Cortex of kidney (tissue), 1 donor: ENCODE measurements around the gene MFSD6L.

Experiments used
- DNase-seq: peaks from one replicate; lab custom pipeline; 2025; lab: John Stamatoyannopoulos, UW

MFSD6L gene

GRCh38 chr17:8798846-8799569 is at the start of gene MFSD6L:
Gene MFSD6L, minus strand, starts transcription at chr17:8799365. Its CDS starts 245 bp downstream, at chr17:8799120.
- no peak for DNase-seq

GRCh38 chr17:8847891-8848290 is 48.7 kb upstream of the MFSD6L start:
- DNase-seq: no peak

- DNase-seq: no peak
Observed at GRCh38 chr17:8846768-8847211, 47.6 kb upstream of the MFSD6L start.

GRCh38 chr17:8844229-8845218 is 45.4 kb upstream of the MFSD6L start:
- DNase-seq: no peak

GRCh38 chr17:8843344-8843743 is 44.2 kb upstream of the MFSD6L start:
- no peak for DNase-seq

- no peak for DNase-seq
Observed at GRCh38 chr17:8841844-8842243, 42.7 kb upstream of the MFSD6L start.

GRCh38 chr17:8839410-8839935 is 40.3 kb upstream of the MFSD6L start:
- DNase-seq: no peak

GRCh38 chr17:8838551-8839095 is 39.5 kb upstream of the MFSD6L start:
- no peak for DNase-seq

GRCh38 chr17:8837563-8838075 is 38.5 kb upstream of the MFSD6L start:
- DNase-seq: no peak

- no peak for DNase-seq
Observed at GRCh38 chr17:8836821-8837562, 37.8 kb upstream of the MFSD6L start.

GRCh38 chr17:8835631-8836364 is 36.6 kb upstream of the MFSD6L start:
- DNase-seq: no peak

GRCh38 chr17:8835106-8835505 is 35.9 kb upstream of the MFSD6L start:
- DNase-seq: no peak

- no peak for DNase-seq
Observed at GRCh38 chr17:8832711-8833352, 33.7 kb upstream of the MFSD6L start.

GRCh38 chr17:8831234-8831849 is 32.2 kb upstream of the MFSD6L start:
- no peak for DNase-seq

- no peak for DNase-seq
Observed at GRCh38 chr17:8830141-8830540, 31.0 kb upstream of the MFSD6L start.

- no peak for DNase-seq
Observed at GRCh38 chr17:8829036-8829941, 30.1 kb upstream of the MFSD6L start.

- DNase-seq: no peak
Observed at GRCh38 chr17:8828517-8828875, 29.3 kb upstream of the MFSD6L start.

- no peak for DNase-seq
Observed at GRCh38 chr17:8826808-8827435, 27.8 kb upstream of the MFSD6L start.
